PFSK-1 (cell line): ENCODE results near the gene TAS2R41.

ENCODE experiments used
- SIN3A ChIP-seq: IDR thresholded peaks from 2 replicates; pipeline ENCODE4 v1.6.1; 2012; ENCODE audit warnings: mild to moderate bottlenecking, low read length, moderate library complexity, borderline replicate concordance; ENCODE audit not compliant: insufficient read depth
- TAF1 ChIP-seq: IDR thresholded peaks from 2 replicates; pipeline ENCODE4 v1.6.1; 2012; ENCODE audit warnings: low read length, control low read depth, borderline replicate concordance; ENCODE audit not compliant: insufficient read depth

DNA sequence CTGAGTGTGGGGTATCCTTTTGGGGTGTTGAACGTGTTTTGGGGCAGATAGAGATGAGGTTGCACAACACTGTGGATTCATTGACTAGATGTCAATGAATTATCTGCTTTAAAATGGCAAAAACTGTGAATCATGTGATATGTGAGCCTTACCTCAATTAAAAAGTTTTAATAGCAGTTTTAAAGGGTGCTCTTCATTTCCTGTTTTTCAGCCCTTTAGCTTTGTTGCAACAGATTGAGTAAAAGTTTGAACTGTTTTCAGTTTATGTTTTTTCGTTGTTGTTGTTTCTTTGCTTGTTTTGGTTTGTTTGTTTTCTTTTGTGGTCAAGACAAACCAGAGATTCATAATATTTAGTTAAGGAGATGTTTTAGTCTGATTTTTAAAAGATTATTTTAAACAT, 9.4 kb downstream of the TAS2R41 start:
- TF ChIP-seq SIN3A = no peak
- TF ChIP-seq TAF1 = no peak
